Left ventricle myocardium inferior (tissue), 1 donor: Measurements from ENCODE around the gene TSPAN13. TPM values are rescaled to one million over a fixed set of nuclear protein-coding genes. Genes with fewer than 3 reads are reported as not detected.

ENCODE experiments used
- DNase-seq: peaks from one replicate; pipeline ENCODE4 v3.0.0-alpha.2; 2020
- H3K27ac ChIP-seq: fragments of 200-600 bp; replicated peaks from 2 replicates; pipeline ENCODE4 v1.8.0; 2021
- H3K27me3 ChIP-seq: fragments of 200-600 bp; 2 replicates; pipeline ENCODE4 v1.8.0; 2021; ENCODE audit warnings: low read depth
- H3K36me3 ChIP-seq: fragments of 200-600 bp; 2 replicates; pipeline ENCODE4 v1.8.0; 2021
- H3K4me1 ChIP-seq: fragments of 200-600 bp; 2 replicates; pipeline ENCODE4 v1.8.0; 2021
- H3K4me3 ChIP-seq: fragments of 200-600 bp; 2 replicates; pipeline ENCODE4 v1.8.0; 2021; ENCODE audit warnings: mild to moderate bottlenecking, moderate library complexity
- H3K9me3 ChIP-seq: fragments of 200-600 bp; replicated peaks from 2 replicates; pipeline ENCODE4 v1.8.0; 2021
- CTCF ChIP-seq: fragments of 200-600 bp; IDR thresholded peaks from 2 replicates; pipeline ENCODE4 v1.8.0; 2021; ENCODE audit warnings: antibody characterized with exemption, mild to moderate bottlenecking, borderline replicate concordance
- intact Hi-C: fragments of 100-400 bp; cut with micrococcal nuclease; formaldehyde crosslinking; loops from one replicate; pipeline ENCODE4 v1.11.0; 2022
- total RNA-seq: library from RNA; stranded (reverse); fragmentation: NEBNext Ultra II Directional; extraction: Animal tissue kit (Norgen Biotek cat#: 25700); gene quantifications from one replicate; pipeline ENCODE4 v1.2.1, GENCODE V29; 2021
- donor health status: DM: no; HTN: yes; CAD: no; lungs with severe emphysema.

Gene TSPAN13
- total RNA-seq, 1 donor from 2014 or later = 13.7 TPM

- Histone ChIP-seq H3K4me1 (peaks cover 12% of the 10 kb centered on the region), H3K27ac (no peak overlapping the region), H3K27me3 (no peaks in the 10 kb centered on the region), H3K36me3 (no peaks in the 10 kb centered on the region), H3K4me3 (no peak overlapping the region), H3K9me3 (no peaks in the 10 kb centered on the region)
- no peak for TF ChIP-seq CTCF
- intact Hi-C loops = no loop called here
- no peak for DNase-seq
These were observed 20.7 kb downstream of the TSPAN13 start for GRCh38 chr7:16774294-16774693.

GRCh38 chr7:16774986-16775385, 21.4 kb downstream of the TSPAN13 start:
- TF ChIP-seq CTCF = no peak
- Histone ChIP-seq H3K4me1 (peaks cover 12% of the 10 kb centered on the region), H3K27ac (no peak overlapping the region), H3K4me3 (no peak overlapping the region), H3K27me3 (no peaks in the 10 kb centered on the region), H3K9me3 (no peaks in the 10 kb centered on the region), H3K36me3 (no peaks in the 10 kb centered on the region)
- intact Hi-C loops = no loop called here
- no peak for DNase-seq

- Histone ChIP-seq H3K27me3 (no peaks in the 10 kb centered on the region), H3K36me3 (no peaks in the 10 kb centered on the region), H3K4me1 (peaks cover 12% of the 10 kb centered on the region), H3K4me3 (no peak overlapping the region), H3K27ac (no peak overlapping the region), H3K9me3 (no peaks in the 10 kb centered on the region)
- no peak for TF ChIP-seq CTCF
- no peak for DNase-seq
- intact Hi-C loops = no loop called here
These were observed 22.5 kb downstream of the TSPAN13 start for GRCh38 chr7:16776053-16776452.

DNA sequence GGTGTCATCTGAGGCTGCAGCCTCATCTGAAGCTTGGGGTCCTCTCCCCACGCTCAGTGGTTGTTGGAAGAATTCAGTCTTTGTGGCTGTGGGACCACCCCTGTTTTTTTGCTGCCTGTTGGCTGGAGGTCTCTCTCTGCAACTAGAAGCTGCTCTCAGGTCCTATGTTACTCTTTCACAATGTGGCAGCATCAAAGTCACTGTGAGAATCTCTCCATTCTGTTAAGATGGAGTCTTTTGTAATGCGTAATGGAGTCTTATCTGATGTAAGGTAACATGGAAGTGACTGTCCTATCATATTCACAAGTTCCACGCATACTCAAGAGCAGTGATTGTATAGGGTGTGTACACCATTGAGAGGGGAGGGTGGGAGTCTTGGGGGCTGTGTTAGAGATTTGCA, 24.9 kb downstream of the TSPAN13 start:
- TF ChIP-seq CTCF = no peak
- H3K27me3 ChIP-seq = no peaks in the 10 kb centered on the region
- no peaks in the 10 kb centered on the region for H3K9me3 ChIP-seq
- peaks cover 3% of the 10 kb centered on the region for H3K4me1 ChIP-seq
- no peak overlapping the region for H3K27ac ChIP-seq
- no peak for DNase-seq
- H3K36me3 ChIP-seq = peaks cover 8% of the 10 kb centered on the region
- intact Hi-C loops = no loop called here
- no peak overlapping the region for H3K4me3 ChIP-seq

DNA sequence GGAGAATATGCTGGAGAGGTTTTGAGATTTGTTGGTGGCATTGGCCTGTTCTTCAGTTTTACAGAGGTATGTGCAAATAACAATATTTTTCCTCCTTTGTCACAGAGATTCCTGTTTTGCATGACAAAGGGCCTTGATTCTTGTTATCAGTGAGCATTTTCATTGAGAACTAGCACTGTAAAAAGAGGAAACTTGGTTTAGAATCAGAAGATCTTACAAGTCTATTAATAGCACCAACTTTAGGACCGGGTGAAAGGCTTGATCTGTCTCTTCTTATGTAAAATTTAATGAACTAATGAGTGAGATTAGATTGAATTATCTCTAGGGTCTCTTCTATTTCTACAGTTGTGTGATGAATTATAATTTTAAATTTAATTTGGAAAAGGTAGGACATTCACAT, 25.5 kb downstream of the TSPAN13 start:
- intact Hi-C loops = no loop called here

More for the DNA sequence above, 25.5 kb downstream of the TSPAN13 start:
- Histone ChIP-seq H3K4me1 (no peaks in the 10 kb centered on the region), H3K27ac (no peak overlapping the region), H3K36me3 (peaks cover 9% of the 10 kb centered on the region), H3K9me3 (no peaks in the 10 kb centered on the region), H3K27me3 (no peaks in the 10 kb centered on the region), H3K4me3 (no peak overlapping the region)
- DNase-seq = no peak
- no peak for TF ChIP-seq CTCF
